Spleen (tissue), 11 donors: Measurements from ENCODE around the gene VPS52. TPM values are rescaled to one million over a fixed set of nuclear protein-coding genes. Genes with fewer than 3 reads are reported as not detected.

ENCODE experiments used
- DNase-seq: peaks from one replicate; pipeline ENCODE4 v3.0.0-alpha.2; 2020
- H3K27ac ChIP-seq, 8 donors: fragments of 200-600 bp; sonication (generic) in 7 of 8; 1 replicate in 4 of 8; 2 replicates in 4 of 8; pipeline versions ENCODE4 v1.5.0 to v1.8.0; 2016 to 2021; ENCODE audit warnings: inconsistent platforms in 4 of 8, mild to moderate bottlenecking in 4 of 8, moderate library complexity in 1 of 8
- H3K27me3 ChIP-seq, 7 donors: fragments of 200-600 bp; sonication (generic) in 6 of 7; replicated peaks in 1 of 7; 1 replicate in 4 of 7; 2 replicates in 3 of 7; pipeline versions ENCODE4 v1.5.0 to v1.8.0; 2016 to 2021; ENCODE audit warnings: inconsistent platforms in 3 of 7, mild to moderate bottlenecking in 1 of 7
- H3K36me3 ChIP-seq, 6 donors: fragments of 200-600 bp; sonication (generic) in 5 of 6; 1 replicate in 4 of 6; 2 replicates in 2 of 6; pipeline versions ENCODE4 v1.5.0 to v1.8.0; 2016 to 2021; ENCODE audit warnings: inconsistent platforms in 2 of 6
- H3K4me1 ChIP-seq, 6 donors: fragments of 200-600 bp; sonication (generic) in 5 of 6; 1 replicate in 3 of 6; 2 replicates in 3 of 6; pipeline versions ENCODE4 v1.5.0 to v1.8.0; 2016 to 2021; ENCODE audit warnings: inconsistent platforms in 3 of 6
- H3K4me3 ChIP-seq, 8 donors: fragments of 200-600 bp; sonication (generic) in 7 of 8; 1 replicate in 4 of 8; 2 replicates in 4 of 8; pipeline versions ENCODE4 v1.5.0 to v1.8.0; 2016 to 2021; ENCODE audit warnings: inconsistent platforms in 4 of 8, mild to moderate bottlenecking in 4 of 8, moderate library complexity in 2 of 8
- H3K9me3 ChIP-seq, 8 donors: fragments of 200-600 bp; sonication (generic) in 7 of 8; 1 replicate in 4 of 8; 2 replicates in 4 of 8; pipeline versions ENCODE4 v1.5.0 to v1.8.0; 2016 to 2021; ENCODE audit warnings: inconsistent platforms in 4 of 8
- CTCF ChIP-seq, 11 experiments: fragments of 200-600 bp in 7 of 11; fragments of 450-650 bp in 4 of 11; sonication (generic) in 4 of 11; IDR thresholded peaks in 8 of 11; conservative IDR thresholded peaks in 3 of 11; 1 replicate in 7 of 11; 2 replicates in 4 of 11; pipeline versions ENCODE4 v1.4.0 to v1.8.0; 2016 to 2021; ENCODE audit warnings: antibody characterized with exemption in 11 of 11, inconsistent platforms in 4 of 11, mild to moderate bottlenecking in 1 of 11
- POLR2A ChIP-seq, 3 donors: fragments of 450-650 bp; IDR thresholded peaks; one replicate each; pipeline ENCODE4 v1.5.1; 2017; ENCODE audit warnings: antibody characterized with exemption in 3 of 3, mild to moderate bottlenecking in 1 of 3
- POLR2AphosphoS5 ChIP-seq, 3 donors: sonication (generic); formaldehyde crosslinking; IDR thresholded peaks; one replicate each; pipeline ENCODE4 v1.5.1; 2017; ENCODE audit warnings: antibody characterized with exemption in 3 of 3
- WGBS, 5 donors: extraction: QIAGEN DNeasy Blood & Tissue Kit in 3 of 5; methylation state at CpG; one replicate each; pipeline versions ENCODE4 v1.1.5 to v1.1.7; 2013 to 2018; 5-methylcytosine and 5-hydroxymethylcytosine counted together
- intact Hi-C: fragments of 100-400 bp; cut with DNase I; formaldehyde crosslinking; loops from one replicate; pipeline ENCODE4 v1.15.0; 2023; ENCODE audit warnings: low total_unique reads
- microRNA-seq, 3 donors: library from miRNA; unstranded; fragments of <30 nt; microRNA quantifications; one replicate each; pipeline versions ENCODE4 to v1.1.0, GENCODE V29; 2019 to 2020
- polyA plus RNA-seq, 3 donors: library from polyadenylated mRNA; stranded (reverse); fragments of 200-250 nt; gene quantifications; one replicate each; pipeline ENCODE4 v1.2.1, GENCODE V29; 2013
- small RNA-seq, 4 donors: library from RNA; depleted of rRNA; stranded (forward); fragments of <200 nt; gene quantifications; one replicate each; pipeline ENCODE3, GENCODE V24; 2016
- total RNA-seq, 7 donors: library from RNA; depleted of rRNA in 3 of 7; stranded (reverse); fragments of >200 nt in 3 of 7; fragmentation: NEBNext Ultra II Directional in 4 of 7; extraction: Animal tissue kit (Norgen Biotek cat#: 25700) in 4 of 7; gene quantifications; one replicate each; pipeline versions ENCODE4 v1.1.0 to v1.2.1, GENCODE V29; 2016 to 2021
- donor health status: healthy with polysubstance abuse.
- donor health status: DM: no; HTN: no; CAD: no; lungs with moderate emphysema.
- donor health status: DM: no; HTN: no; CAD: no.
- donor health status: Bipolar disorder and iron deficiency.
- donor health status: healthy.
- donor health status: DM: no; HTN: no; CAD: no.
- donor health status: DM: yes; HTN: yes; CAD: no.

VPS52 gene
- total and polyA plus RNA-seq, 10 donors, result 31.7 to 87.7 (median 54.1) TPM

GRCh38 chr6:33201935-33202334 is 69.7 kb downstream of the VPS52 start:
- peaks cover 0 to 41% (median 25%) of the 10 kb centered on the region in 6 donors for H3K36me3 ChIP-seq
- no peaks in the 10 kb centered on the region for H3K27me3 ChIP-seq
- intact Hi-C loops, result no loop called here
- no peaks in the 10 kb centered on the region for H3K9me3 ChIP-seq
- peak overlapping the region in 7 of 8 donors; percentile 73 to 99 (median 88) for H3K4me3 ChIP-seq
- TF ChIP-seq POLR2AphosphoS5 (IDR thresholded peaks at IDR 0.05) (no peak), CTCF (IDR thresholded peaks at IDR 0.05 in 8 of 11, conservative IDR thresholded peaks at IDR 0.05 in 3 of 11) (no peak), POLR2A (IDR thresholded peaks at IDR 0.05) (no peak)
- H3K27ac ChIP-seq, result peak overlapping the region in 1 of 8 donors; percentile 96
- DNase-seq, result no peak
- peaks cover 34 to 90% (median 72%) of the 10 kb centered on the region in 6 donors for H3K4me1 ChIP-seq
- WGBS, 5 donors, result 84 to 94% (median 88%) methylated on average over 6 of the region's 6 CpGs

- intact Hi-C loops, result no loop called here
Observed at GRCh38 chr6:33201147-33201545, 70.5 kb downstream of the VPS52 start.

More at GRCh38 chr6:33201147-33201545, 70.5 kb downstream of the VPS52 start:
- peak overlapping the region; percentile 87 to 99 (median 98) for H3K27ac ChIP-seq
- no peak for TF ChIP-seq POLR2AphosphoS5 (IDR thresholded peaks at IDR 0.05)
- TF ChIP-seq CTCF (IDR thresholded peaks at IDR 0.05 in 8 of 11, conservative IDR thresholded peaks at IDR 0.05 in 3 of 11), result no peak
- TF ChIP-seq POLR2A (IDR thresholded peaks at IDR 0.05), result no peak
- no peaks in the 10 kb centered on the region for H3K9me3 ChIP-seq
- H3K27me3 ChIP-seq, result no peaks in the 10 kb centered on the region
- peaks cover 34 to 91% (median 72%) of the 10 kb centered on the region in 6 donors for H3K4me1 ChIP-seq
- H3K4me3 ChIP-seq, result peak overlapping the region; percentile 48 to 99 (median 87)
- 0 to 9% (median 5%) methylated on average over 8 to 14 of the region's 14 CpGs for WGBS, 5 donors
- peak; percentile 89 for DNase-seq
- peaks cover 0 to 49% (median 32%) of the 10 kb centered on the region in 6 donors for H3K36me3 ChIP-seq

Small RNA genes lying within 50 kb of the gene (microRNA-seq; reads per million reads assigned to microRNA genes)
- gene MIR219A1 (2.1 to 3.6 (median 3.4) reads per million in 3 donors), gene MIR6834 (0 to 0.35 (median 0) reads per million in 3 donors), gene MIR6873 (0 to 0.36 (median 0) reads per million in 3 donors)

Small RNA genes lying within 50 kb of the gene (small RNA-seq; reads per million reads assigned to genes)
- gene MIR219A1, result 0.89 to 1.5 (median 1.4) reads per million in 4 donors

Other genes starting within 250 kb of the VPS52 start
- 100 to 1,000 TPM; 253 to 621 (median 517) TPM for gene HLA-DPA1, start 198.2 kb downstream of the VPS52 start, total RNA-seq
- 100 to 1,000 TPM; 346 to 466 (median 352) TPM for gene HLA-DPA1, start 198.2 kb downstream of the VPS52 start, polyA plus RNA-seq
- 100 to 1,000 TPM; 209 to 647 (median 414) TPM for gene HLA-DPB1, start 195.9 kb downstream of the VPS52 start, total RNA-seq
- gene HLA-DPB1, start 195.9 kb downstream of the VPS52 start, polyA plus RNA-seq, result 100 to 1,000 TPM; 543 to 817 (median 574) TPM
- 1 to 10 TPM in 6 of 7 donors, under 1 TPM in 1; 0.79 to 2.4 (median 1.3) TPM for gene COL11A2, start 79.4 kb downstream of the VPS52 start, total RNA-seq
- gene COL11A2, start 79.4 kb downstream of the VPS52 start, polyA plus RNA-seq, result 1 to 10 TPM in 2 of 3 donors, under 1 TPM in 1; 0.68 to 2.2 (median 1.8) TPM
- gene RXRB, start 71.2 kb downstream of the VPS52 start, total RNA-seq, result 10 to 100 TPM; 30.9 to 66.8 (median 54.2) TPM
- gene RXRB, start 71.2 kb downstream of the VPS52 start, polyA plus RNA-seq, result 10 to 100 TPM; 29.1 to 72.4 (median 53.0) TPM
- gene SLC39A7, start 71.0 kb downstream of the VPS52 start, total RNA-seq, result 10 to 100 TPM; 42.8 to 58.7 (median 48.8) TPM
- gene SLC39A7, start 71.0 kb downstream of the VPS52 start, polyA plus RNA-seq, result 10 to 100 TPM; 28.8 to 42.3 (median 33.8) TPM
- gene HSD17B8, start 67.2 kb downstream of the VPS52 start, total RNA-seq, result 10 to 100 TPM in 5 of 7 donors, 1 to 10 TPM in 2; 8.7 to 20.1 (median 14.9) TPM
- gene HSD17B8, start 67.2 kb downstream of the VPS52 start, polyA plus RNA-seq, result 10 to 100 TPM; 15.8 to 24.1 (median 16.5) TPM
- gene RING1, start 63.4 kb downstream of the VPS52 start, total RNA-seq, result 10 to 100 TPM; 13.4 to 37.8 (median 29.6) TPM
- 10 to 100 TPM; 29.2 to 42.3 (median 32.5) TPM for gene RING1, start 63.4 kb downstream of the VPS52 start, polyA plus RNA-seq
- gene RPS18, start 199 bp upstream of the VPS52 start, total RNA-seq, result 1,000 to 10,000 TPM; 1,471 to 2,906 (median 2,449) TPM
- over 10,000 TPM in 2 of 3 donors, 1,000 to 10,000 TPM in 1; 8,573 to 17,605 (median 14,270) TPM for gene RPS18, start 199 bp upstream of the VPS52 start, polyA plus RNA-seq
- 10 to 100 TPM; 17.6 to 31.6 (median 27.1) TPM for gene B3GALT4, start 5.2 kb upstream of the VPS52 start, total RNA-seq
- gene B3GALT4, start 5.2 kb upstream of the VPS52 start, polyA plus RNA-seq, result 10 to 100 TPM; 11.5 to 17.7 (median 13.5) TPM
- gene WDR46, start 17.4 kb upstream of the VPS52 start, total RNA-seq, result 10 to 100 TPM; 30.5 to 53.1 (median 43.6) TPM
- 100 to 1,000 TPM in 1 of 3 donors, 10 to 100 TPM in 2; 52.6 to 101 (median 96.1) TPM for gene WDR46, start 17.4 kb upstream of the VPS52 start, polyA plus RNA-seq
- gene PFDN6, start 17.7 kb upstream of the VPS52 start, total RNA-seq, result 10 to 100 TPM; 11.3 to 35.7 (median 26.5) TPM
- gene PFDN6, start 17.7 kb upstream of the VPS52 start, polyA plus RNA-seq, result 100 to 1,000 TPM; 150 to 169 (median 158) TPM
- gene RGL2, start 27.1 kb upstream of the VPS52 start, total RNA-seq, result 100 to 1,000 TPM; 123 to 212 (median 146) TPM
- gene RGL2, start 27.1 kb upstream of the VPS52 start, polyA plus RNA-seq, result 100 to 1,000 TPM in 2 of 3 donors, 10 to 100 TPM in 1; 73.3 to 180 (median 133) TPM
- 100 to 1,000 TPM; 238 to 292 (median 285) TPM for gene TAPBP, start 42.2 kb upstream of the VPS52 start, total RNA-seq
- 100 to 1,000 TPM in 1 of 3 donors, 10 to 100 TPM in 2; 42.6 to 101 (median 81.6) TPM for gene TAPBP, start 42.2 kb upstream of the VPS52 start, polyA plus RNA-seq
- 10 to 100 TPM; 16.1 to 27.2 (median 20.1) TPM for gene ZBTB22, start 45.9 kb upstream of the VPS52 start, total RNA-seq
- gene ZBTB22, start 45.9 kb upstream of the VPS52 start, polyA plus RNA-seq, result 10 to 100 TPM; 10.8 to 19.8 (median 15.4) TPM
- gene DAXX, start 51.1 kb upstream of the VPS52 start, total RNA-seq, result 10 to 100 TPM; 47.6 to 76.3 (median 67.9) TPM
- gene DAXX, start 51.1 kb upstream of the VPS52 start, polyA plus RNA-seq, result 10 to 100 TPM; 47.8 to 59.3 (median 54.0) TPM
- 1 to 10 TPM; 1.2 to 9.2 (median 6.6) TPM for gene KIFC1, start 119.9 kb upstream of the VPS52 start, total RNA-seq
- gene KIFC1, start 119.9 kb upstream of the VPS52 start, polyA plus RNA-seq, result 10 to 100 TPM in 1 of 3 donors, 1 to 10 TPM in 2; 1.3 to 11.3 (median 3.7) TPM
- 100 to 1,000 TPM in 3 of 7 donors, 10 to 100 TPM in 4; 83.0 to 133 (median 93.6) TPM for gene PHF1, start 139.1 kb upstream of the VPS52 start, total RNA-seq
- 100 to 1,000 TPM in 2 of 3 donors, 10 to 100 TPM in 1; 89.3 to 181 (median 171) TPM for gene PHF1, start 139.1 kb upstream of the VPS52 start, polyA plus RNA-seq
- gene CUTA, start 146.2 kb upstream of the VPS52 start, total RNA-seq, result 100 to 1,000 TPM; 113 to 149 (median 130) TPM
- gene CUTA, start 146.2 kb upstream of the VPS52 start, polyA plus RNA-seq, result 100 to 1,000 TPM; 198 to 225 (median 206) TPM
- 10 to 100 TPM; 20.1 to 30.8 (median 25.9) TPM for gene SYNGAP1, start 148.2 kb upstream of the VPS52 start, total RNA-seq
- 10 to 100 TPM in 1 of 3 donors, 1 to 10 TPM in 2; 3.6 to 14.7 (median 4.6) TPM for gene SYNGAP1, start 148.2 kb upstream of the VPS52 start, polyA plus RNA-seq
- 1 to 10 TPM; 4.4 to 8.4 (median 6.1) TPM for gene ZBTB9, start 182.7 kb upstream of the VPS52 start, total RNA-seq
- gene ZBTB9, start 182.7 kb upstream of the VPS52 start, polyA plus RNA-seq, result 1 to 10 TPM; 3.6 to 5.3 (median 4.3) TPM